Osteocyte (in vitro differentiated cells): ENCODE measurements around the gene ANGPT4. TPM values are rescaled to one million over a fixed set of nuclear protein-coding genes. Genes with fewer than 3 reads are reported as not detected.

Experiments
- DNase-seq: peaks from one replicate; pipeline ENCODE4 v3.0.0; 2021; ENCODE audit warnings: mixed read lengths; ENCODE audit not compliant: unreplicated experiment; ENCODE audit errors: extremely low spot score
- H3K27ac Mint-ChIP-seq: one replicate; pipeline ENCODE4 v1.8.0; 2021; ENCODE audit warnings: mild to moderate bottlenecking, mixed read lengths; ENCODE audit not compliant: unreplicated experiment
- H3K27me3 Mint-ChIP-seq: one replicate; pipeline ENCODE4 v1.8.0; 2021; ENCODE audit warnings: mixed read lengths; ENCODE audit not compliant: unreplicated experiment
- H3K36me3 Mint-ChIP-seq: one replicate; pipeline ENCODE4 v1.8.0; 2021; ENCODE audit warnings: mixed read lengths; ENCODE audit not compliant: unreplicated experiment
- H3K4me1 Mint-ChIP-seq: one replicate; pipeline ENCODE4 v1.8.0; 2021; ENCODE audit warnings: mixed read lengths; ENCODE audit not compliant: unreplicated experiment
- H3K4me3 Mint-ChIP-seq: one replicate; pipeline ENCODE4 v1.8.0; 2021; ENCODE audit warnings: mild to moderate bottlenecking, moderate library complexity, mixed read lengths; ENCODE audit not compliant: unreplicated experiment
- H3K9me3 Mint-ChIP-seq: one replicate; pipeline ENCODE4 v1.8.0; 2021; ENCODE audit warnings: mixed read lengths; ENCODE audit not compliant: unreplicated experiment
- total RNA-seq: library from RNA; stranded (reverse); gene quantifications from 2 replicates; pipeline ENCODE4 v1.2.1, GENCODE V29; 2021
- TF ChIP-seq, protein P1 (sequence below): fragments of 200-600 bp; sonication (generic); IDR thresholded peaks from 2 replicates; pipeline ENCODE4 v1.5.0; 2021; ENCODE audit warnings: antibody characterized with exemption, mild to moderate bottlenecking, moderate library complexity

The ANGPT4 gene
- total RNA-seq, 1 donor from 2014 or later = not detected

DNA sequence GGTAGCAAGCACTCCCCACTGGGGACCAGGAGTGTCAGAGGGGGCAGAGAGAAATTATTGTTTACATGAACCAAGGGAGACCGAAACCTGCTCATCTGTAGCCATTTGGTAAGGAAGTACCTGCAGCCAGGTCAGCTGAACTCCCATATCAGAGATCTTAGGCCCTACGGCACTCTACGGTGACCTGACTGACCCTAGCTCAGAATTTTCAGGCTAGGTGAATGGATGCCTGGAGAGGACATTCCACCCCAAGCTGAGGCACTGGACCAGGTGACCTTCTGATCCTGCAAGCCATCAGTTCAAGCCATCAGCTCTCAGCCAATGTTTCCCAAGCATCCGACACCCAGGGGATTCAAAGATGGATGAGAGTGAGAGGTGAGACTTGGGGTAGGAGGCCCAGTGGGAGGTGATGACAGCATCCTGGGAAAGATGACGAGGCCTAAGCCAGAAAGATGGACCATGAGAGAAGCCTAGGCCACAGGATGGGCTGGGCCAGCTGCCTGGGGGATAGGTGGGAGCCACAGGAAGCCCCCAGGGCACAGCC is 2.8 kb downstream of the ANGPT4 start:
- Mint-ChIP-seq H3K9me3 (no peaks in the 10 kb centered on the region), H3K36me3 (no peaks in the 10 kb centered on the region), H3K4me3 (no peak overlapping the region), H3K27me3 (no peaks in the 10 kb centered on the region), H3K4me1 (peaks cover 14% of the 10 kb centered on the region), H3K27ac (no peak overlapping the region)
- TF ChIP-seq, protein P1, sequence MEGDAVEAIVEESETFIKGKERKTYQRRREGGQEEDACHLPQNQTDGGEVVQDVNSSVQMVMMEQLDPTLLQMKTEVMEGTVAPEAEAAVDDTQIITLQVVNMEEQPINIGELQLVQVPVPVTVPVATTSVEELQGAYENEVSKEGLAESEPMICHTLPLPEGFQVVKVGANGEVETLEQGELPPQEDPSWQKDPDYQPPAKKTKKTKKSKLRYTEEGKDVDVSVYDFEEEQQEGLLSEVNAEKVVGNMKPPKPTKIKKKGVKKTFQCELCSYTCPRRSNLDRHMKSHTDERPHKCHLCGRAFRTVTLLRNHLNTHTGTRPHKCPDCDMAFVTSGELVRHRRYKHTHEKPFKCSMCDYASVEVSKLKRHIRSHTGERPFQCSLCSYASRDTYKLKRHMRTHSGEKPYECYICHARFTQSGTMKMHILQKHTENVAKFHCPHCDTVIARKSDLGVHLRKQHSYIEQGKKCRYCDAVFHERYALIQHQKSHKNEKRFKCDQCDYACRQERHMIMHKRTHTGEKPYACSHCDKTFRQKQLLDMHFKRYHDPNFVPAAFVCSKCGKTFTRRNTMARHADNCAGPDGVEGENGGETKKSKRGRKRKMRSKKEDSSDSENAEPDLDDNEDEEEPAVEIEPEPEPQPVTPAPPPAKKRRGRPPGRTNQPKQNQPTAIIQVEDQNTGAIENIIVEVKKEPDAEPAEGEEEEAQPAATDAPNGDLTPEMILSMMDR = no peak
- DNase-seq = no peak

- no peaks in the 10 kb centered on the region for H3K36me3 Mint-ChIP-seq
- no peak overlapping the region for H3K27ac Mint-ChIP-seq
- no peaks in the 10 kb centered on the region for H3K27me3 Mint-ChIP-seq
- no peak overlapping the region for H3K4me3 Mint-ChIP-seq
- H3K9me3 Mint-ChIP-seq = no peaks in the 10 kb centered on the region
- DNase-seq = no peak
- peaks cover 14% of the 10 kb centered on the region for H3K4me1 Mint-ChIP-seq
- TF ChIP-seq, protein P1 = no peak
Observed at GRCh38 chr20:911882-912600, 4.1 kb downstream of the ANGPT4 start.

GRCh38 chr20:910870-911770 is 5.0 kb downstream of the ANGPT4 start:
- DNase-seq = no peak
- no peaks in the 10 kb centered on the region for H3K27me3 Mint-ChIP-seq
- H3K4me1 Mint-ChIP-seq = peaks cover 14% of the 10 kb centered on the region
- H3K36me3 Mint-ChIP-seq = no peaks in the 10 kb centered on the region
- TF ChIP-seq, protein P1 = no peak
- H3K27ac Mint-ChIP-seq = peak overlapping the region; percentile 24
- no peaks in the 10 kb centered on the region for H3K9me3 Mint-ChIP-seq
- no peak overlapping the region for H3K4me3 Mint-ChIP-seq

GRCh38 chr20:910132-910869 is 5.8 kb downstream of the ANGPT4 start:
- Mint-ChIP-seq H3K9me3 (no peaks in the 10 kb centered on the region), H3K4me1 (peaks cover 14% of the 10 kb centered on the region), H3K27me3 (no peaks in the 10 kb centered on the region), H3K36me3 (no peaks in the 10 kb centered on the region), H3K4me3 (no peak overlapping the region), H3K27ac (peak overlapping the region; percentile 7)
- TF ChIP-seq, protein P1 = no peak
- no peak for DNase-seq
